Measurements from ENCODE around the gene SKOR2. TPM values are rescaled to one million over a fixed set of nuclear protein-coding genes. Genes with fewer than 3 reads are reported as not detected.
A peak's percentile ranks its signal among the peaks of the same experiment; 100 is the strongest.
"Not testable (repeated sequence)": the region's sequence is repeated elsewhere in the genome, so short reads cannot be mapped to it uniquely, and the experiment has no call there.

The SKOR2 gene
- total RNA-seq, 2 donors from 2014 or later: 1.1 TPM; not detected in 1

- Histone ChIP-seq H3K9me3 (no peaks in the 10 kb centered on the region), H3K27ac (no peak overlapping the region), H3K36me3 (no peaks in the 10 kb centered on the region), H3K27me3 (replicated peaks; ENCODE audit: insufficient read depth) (no peaks in the 10 kb centered on the region), H3K4me3 (no peak overlapping the region), H3K4me1 (replicated peaks) (no peaks in the 10 kb centered on the region)
- TF ChIP-seq, protein P1, sequence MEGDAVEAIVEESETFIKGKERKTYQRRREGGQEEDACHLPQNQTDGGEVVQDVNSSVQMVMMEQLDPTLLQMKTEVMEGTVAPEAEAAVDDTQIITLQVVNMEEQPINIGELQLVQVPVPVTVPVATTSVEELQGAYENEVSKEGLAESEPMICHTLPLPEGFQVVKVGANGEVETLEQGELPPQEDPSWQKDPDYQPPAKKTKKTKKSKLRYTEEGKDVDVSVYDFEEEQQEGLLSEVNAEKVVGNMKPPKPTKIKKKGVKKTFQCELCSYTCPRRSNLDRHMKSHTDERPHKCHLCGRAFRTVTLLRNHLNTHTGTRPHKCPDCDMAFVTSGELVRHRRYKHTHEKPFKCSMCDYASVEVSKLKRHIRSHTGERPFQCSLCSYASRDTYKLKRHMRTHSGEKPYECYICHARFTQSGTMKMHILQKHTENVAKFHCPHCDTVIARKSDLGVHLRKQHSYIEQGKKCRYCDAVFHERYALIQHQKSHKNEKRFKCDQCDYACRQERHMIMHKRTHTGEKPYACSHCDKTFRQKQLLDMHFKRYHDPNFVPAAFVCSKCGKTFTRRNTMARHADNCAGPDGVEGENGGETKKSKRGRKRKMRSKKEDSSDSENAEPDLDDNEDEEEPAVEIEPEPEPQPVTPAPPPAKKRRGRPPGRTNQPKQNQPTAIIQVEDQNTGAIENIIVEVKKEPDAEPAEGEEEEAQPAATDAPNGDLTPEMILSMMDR (IDR thresholded peaks at IDR 0.05): peak; percentile 28 to 74 (median 66)
- TF ChIP-seq POLR2A (IDR thresholded peaks at IDR 0.05): no peak
- peak; percentile 21 for DNase-seq (ENCODE audit: low spot score)
- WGBS: 55% methylated on average over 3 of the region's 3 CpGs
- intact Hi-C loops (cut with DNase I): loop anchor here (5.0 kb wide), 1 partner anchor 103 kb away; no protein-coding TSS in a partner anchor
Observed at GRCh38 chr18:47204908-47205522, 46.4 kb downstream of the SKOR2 start.

- Histone ChIP-seq H3K4me1 (replicated peaks) (no peaks in the 10 kb centered on the region), H3K9me3 (no peaks in the 10 kb centered on the region), H3K4me3 (no peak overlapping the region), H3K27me3 (replicated peaks; ENCODE audit: insufficient read depth) (no peaks in the 10 kb centered on the region), H3K36me3 (no peaks in the 10 kb centered on the region), H3K27ac (no peak overlapping the region)
- TF ChIP-seq, protein P1 (IDR thresholded peaks at IDR 0.05): no peak
- TF ChIP-seq POLR2AphosphoS5 (IDR thresholded peaks at IDR 0.05) (no peak), POLR2A (IDR thresholded peaks at IDR 0.05) (no peak)
- WGBS: 39% methylated on average over 3 of the region's 3 CpGs
- no peak for DNase-seq (ENCODE audit: low spot score)
- intact Hi-C loops (cut with DNase I): loop anchor here (5.0 kb wide), 1 partner anchor 102 kb away; no protein-coding TSS in a partner anchor
Observed at GRCh38 chr18:47203626-47204464, 47.6 kb downstream of the SKOR2 start.

- H3K36me3 ChIP-seq; DNase-seq (ENCODE audit: low spot score); intact Hi-C loops (cut with DNase I); H3K27ac ChIP-seq; H3K4me3 ChIP-seq; H3K27me3 ChIP-seq (replicated peaks; ENCODE audit: insufficient read depth); H3K9me3 ChIP-seq; H3K4me1 ChIP-seq (replicated peaks): not testable (repeated sequence)
- 65% methylated on average over 3 of the region's 3 CpGs for WGBS
Observed at GRCh38 chr18:47195961-47196360, 55.5 kb downstream of the SKOR2 start.

GRCh38 chr18:47191961-47192360 lies 59.5 kb downstream of the SKOR2 start:
- no peaks in the 10 kb centered on the region for H3K36me3 ChIP-seq
- H3K27ac ChIP-seq: no peak overlapping the region
- WGBS: 91% methylated on average over 2 of the region's 2 CpGs
- no peaks in the 10 kb centered on the region for H3K9me3 ChIP-seq
- DNase-seq (ENCODE audit: low spot score): no peak
- no peak for TF ChIP-seq POLR2A (IDR thresholded peaks at IDR 0.05)
- TF ChIP-seq POLR2AphosphoS5 (IDR thresholded peaks at IDR 0.05): no peak
- TF ChIP-seq, protein P1 (IDR thresholded peaks at IDR 0.05): no peak
- H3K4me3 ChIP-seq: no peak overlapping the region
- intact Hi-C loops (cut with DNase I): no loop called here
- H3K4me1 ChIP-seq (replicated peaks): no peaks in the 10 kb centered on the region
- no peaks in the 10 kb centered on the region for H3K27me3 ChIP-seq (replicated peaks; ENCODE audit: insufficient read depth)

GRCh38 chr18:47187721-47188120 lies 63.7 kb downstream of the SKOR2 start:
- Histone ChIP-seq H3K36me3 (no peaks in the 10 kb centered on the region), H3K4me3 (no peak overlapping the region), H3K4me1 (replicated peaks) (no peaks in the 10 kb centered on the region), H3K27ac (no peak overlapping the region), H3K27me3 (replicated peaks; ENCODE audit: insufficient read depth) (no peaks in the 10 kb centered on the region), H3K9me3 (no peaks in the 10 kb centered on the region)
- WGBS: 78% methylated on average over 7 of the region's 7 CpGs
- TF ChIP-seq, protein P1 (IDR thresholded peaks at IDR 0.05): no peak
- no peak for DNase-seq (ENCODE audit: low spot score)
- intact Hi-C loops (cut with DNase I): no loop called here
